PC-3 (cell line): Measurements from ENCODE around the gene KCNA2. TPM values are rescaled to one million over a fixed set of nuclear protein-coding genes. Genes with fewer than 3 reads are reported as not detected.

ENCODE experiments used
- ATAC-seq: fragments of 200-7000 bp; cut with Tn5 transposase; 2 replicates; pipeline ENCODE4 v1.9.1; 2020; ENCODE audit warnings: mild to moderate bottlenecking, moderate library complexity
- BruUV-seq: library from RNA; stranded (reverse); fragments of 400-500 nt; replicated peaks from 2 replicates; lab custom pipeline; 2021; lab: Mats Ljungman, UMichigan
- CTCF ChIA-PET: fragments of 300-600 bp; sonication (Branson Sonifier 250); formaldehyde crosslinking; loops from one replicate; lab custom pipeline; 2022; ENCODE audit warnings: antibody characterized with exemption; lab: Charles Lee
- POLR2A ChIA-PET: fragments of 300-600 bp; sonication (Branson Sonifier 250); formaldehyde crosslinking; loops from one replicate; lab custom pipeline; 2022; ENCODE audit warnings: antibody characterized with exemption; ENCODE audit not compliant: unreplicated experiment; lab: Charles Lee
- DNase-seq: peaks from one replicate; pipeline ENCODE4 v3.0.0-alpha.2; 2015
- H2AFZ ChIP-seq: fragments of 300-600 bp; sonication (generic); 2 replicates; pipeline ENCODE4 v1.6.0; 2016; ENCODE audit warnings: antibody characterized with exemption, low read length
- H3F3A ChIP-seq: fragments of 300-600 bp; sonication (generic); one replicate; pipeline ENCODE4 v1.6.0; 2017; ENCODE audit warnings: antibody characterized with exemption, low read length, control low read depth, mild to moderate bottlenecking; ENCODE audit not compliant: unreplicated experiment
- H3K27ac ChIP-seq: fragments of 300-600 bp; sonication (generic); 2 replicates; pipeline ENCODE4 v1.5.1; 2016; ENCODE audit warnings: mild to moderate bottlenecking, low read length
- H3K27me3 ChIP-seq: fragments of 300-600 bp; sonication (generic); 2 replicates; pipeline ENCODE4 v1.6.1; 2016; ENCODE audit warnings: low read length, mixed read lengths
- H3K36me3 ChIP-seq: fragments of 300-600 bp; sonication (generic); 2 replicates; pipeline ENCODE4 v1.6.1; 2016; ENCODE audit warnings: low read depth, mixed run types, low read length, mixed read lengths
- H3K4me1 ChIP-seq: fragments of 300-600 bp; sonication (generic); 2 replicates; pipeline ENCODE4 v1.5.1; 2016; ENCODE audit warnings: low read length; ENCODE audit not compliant: insufficient read depth
- H3K4me2 ChIP-seq: fragments of 300-600 bp; sonication (generic); 2 replicates; pipeline ENCODE4 v1.6.0; 2016; ENCODE audit warnings: low read length
- H3K4me3 ChIP-seq: fragments of 300-600 bp; sonication (generic); 2 replicates; pipeline ENCODE4 v1.5.1; 2016; ENCODE audit warnings: mild to moderate bottlenecking, low read length, mixed read lengths
- H3K79me2 ChIP-seq: fragments of 300-600 bp; sonication (generic); 2 replicates; pipeline ENCODE4 v1.6.1; 2017; ENCODE audit warnings: low read length, mixed read lengths
- H3K9ac ChIP-seq: fragments of 300-600 bp; sonication (generic); 2 replicates; pipeline ENCODE4 v1.6.0; 2016; ENCODE audit warnings: mild to moderate bottlenecking, low read length
- H3K9me2 ChIP-seq: fragments of 300-600 bp; sonication (generic); replicated peaks from 2 replicates; pipeline ENCODE4 v1.6.1; 2016; ENCODE audit warnings: mixed run types, low read length, mixed read lengths
- H3K9me3 ChIP-seq: fragments of 300-600 bp; sonication (generic); 2 replicates; pipeline ENCODE4 v1.6.1; 2016; ENCODE audit warnings: low read length, mixed read lengths
- H4K20me1 ChIP-seq: fragments of 300-600 bp; sonication (generic); 2 replicates; pipeline ENCODE4 v1.6.1; 2016; ENCODE audit warnings: low read length, mixed read lengths
- CTCF ChIP-seq: fragments of 300-600 bp; sonication (generic); conservative IDR thresholded peaks from 2 replicates; pipeline ENCODE4 v1.5.1; 2017; ENCODE audit warnings: antibody characterized with exemption, low read depth, mild to moderate bottlenecking, low read length
- EZH2 ChIP-seq: fragments of 300-600 bp; sonication (generic); IDR thresholded peaks from one replicate; pipeline ENCODE4 v1.6.1; 2017; ENCODE audit warnings: antibody characterized with exemption, mild to moderate bottlenecking, low read length; ENCODE audit not compliant: unreplicated experiment
- EZH2phosphoT487 ChIP-seq: fragments of 300-600 bp; sonication (generic); IDR thresholded peaks from 2 replicates; pipeline ENCODE4 v1.6.1; 2018; ENCODE audit warnings: mild to moderate bottlenecking, antibody characterized with exemption, low read length, borderline replicate concordance
- intact Hi-C: fragments of 100-400 bp; cut with micrococcal nuclease; formaldehyde crosslinking; loops from 2 replicates; pipeline ENCODE4 v1.9.0; 2023
- total RNA-seq: library from RNA; depleted of rRNA; stranded (reverse); fragments of >200 nt; gene quantifications from 2 replicates; pipeline ENCODE4 v1.2.3, GENCODE V29; 2014

The KCNA2 gene
- total RNA-seq, 1 experiment from 2014 or later: not detected

GRCh38 chr1:110584045-110584444 is 22.1 kb downstream of the KCNA2 start:
- Histone ChIP-seq H3K9ac (no peak overlapping the region), H3K79me2 (no peaks in the 10 kb centered on the region), H3K9me2 (no peaks in the 10 kb centered on the region), H3K27ac (no peak overlapping the region), H3K4me1 (no peaks in the 10 kb centered on the region), H3K4me3 (no peak overlapping the region), H3K27me3 (peaks cover 76% of the 10 kb centered on the region), H3K36me3 (no peaks in the 10 kb centered on the region), H3K4me2 (no peak overlapping the region), H4K20me1 (no peaks in the 10 kb centered on the region), H3F3A (no peaks in the 10 kb centered on the region), H2AFZ (no peak overlapping the region), H3K9me3 (no peaks in the 10 kb centered on the region)
- ChIA-PET CTCF (interaction anchor here (0.6 kb wide), 1 partner anchor 35 kb away, joined by 3 read pairs; no protein-coding TSS in a partner anchor), POLR2A (no interaction called here)
- DNase-seq (no peak), ATAC-seq (no peak)
- no TSS peak for BruUV-seq
- intact Hi-C loops: no loop called here
- no peak for TF ChIP-seq EZH2phosphoT487

GRCh38 chr1:110583505-110583904 is 22.7 kb downstream of the KCNA2 start:
- no peak overlapping the region for H3K4me3 ChIP-seq
- H3K9me2 ChIP-seq: no peaks in the 10 kb centered on the region
- H2AFZ ChIP-seq: no peak overlapping the region
- H3F3A ChIP-seq: no peaks in the 10 kb centered on the region
- ChIA-PET CTCF (no interaction called here), POLR2A (no interaction called here)
- no peaks in the 10 kb centered on the region for H3K4me1 ChIP-seq
- H3K27me3 ChIP-seq: peaks cover 70% of the 10 kb centered on the region
- ATAC-seq (no peak), DNase-seq (no peak)
- H4K20me1 ChIP-seq: no peaks in the 10 kb centered on the region
- H3K36me3 ChIP-seq: no peaks in the 10 kb centered on the region
- no peak for TF ChIP-seq EZH2
- no peak for TF ChIP-seq CTCF
- TF ChIP-seq EZH2phosphoT487: no peak
- no TSS peak for BruUV-seq
- H3K4me2 ChIP-seq: no peak overlapping the region
- H3K9me3 ChIP-seq: no peaks in the 10 kb centered on the region
- no peaks in the 10 kb centered on the region for H3K79me2 ChIP-seq
- intact Hi-C loops: no loop called here
- no peak overlapping the region for H3K9ac ChIP-seq
- no peak overlapping the region for H3K27ac ChIP-seq

GRCh38 chr1:110582378-110582777 is 23.8 kb downstream of the KCNA2 start:
- Histone ChIP-seq H3K4me2 (no peak overlapping the region), H2AFZ (no peak overlapping the region), H3F3A (no peaks in the 10 kb centered on the region), H3K9ac (no peak overlapping the region), H3K9me2 (no peaks in the 10 kb centered on the region), H3K27ac (no peak overlapping the region), H3K79me2 (no peaks in the 10 kb centered on the region), H4K20me1 (no peaks in the 10 kb centered on the region), H3K9me3 (no peaks in the 10 kb centered on the region), H3K27me3 (peaks cover 59% of the 10 kb centered on the region), H3K4me3 (no peak overlapping the region), H3K36me3 (no peaks in the 10 kb centered on the region), H3K4me1 (no peaks in the 10 kb centered on the region)
- TF ChIP-seq EZH2phosphoT487 (no peak), EZH2 (no peak), CTCF (no peak)
- DNase-seq: no peak
- intact Hi-C loops: no loop called here
- no peak for ATAC-seq
- no TSS peak for BruUV-seq
- CTCF ChIA-PET: no interaction called here
- POLR2A ChIA-PET: no interaction called here
